Activated CD4-positive, alpha-beta T cell treated with anti-CD3 and anti-CD28 coated beads, Interleukin-2, amount 50 U/mL, for 48 hours (primary cell): ENCODE measurements around the gene APOE.
"Not testable (repeated sequence)": the region's sequence is repeated elsewhere in the genome, so short reads cannot be mapped to it uniquely, and the experiment has no call there.

Experiments
- DNase-seq, 2 experiments: peaks; one replicate each; pipeline ENCODE4 v3.0.0-alpha.2; 2020

The APOE gene

DNA sequence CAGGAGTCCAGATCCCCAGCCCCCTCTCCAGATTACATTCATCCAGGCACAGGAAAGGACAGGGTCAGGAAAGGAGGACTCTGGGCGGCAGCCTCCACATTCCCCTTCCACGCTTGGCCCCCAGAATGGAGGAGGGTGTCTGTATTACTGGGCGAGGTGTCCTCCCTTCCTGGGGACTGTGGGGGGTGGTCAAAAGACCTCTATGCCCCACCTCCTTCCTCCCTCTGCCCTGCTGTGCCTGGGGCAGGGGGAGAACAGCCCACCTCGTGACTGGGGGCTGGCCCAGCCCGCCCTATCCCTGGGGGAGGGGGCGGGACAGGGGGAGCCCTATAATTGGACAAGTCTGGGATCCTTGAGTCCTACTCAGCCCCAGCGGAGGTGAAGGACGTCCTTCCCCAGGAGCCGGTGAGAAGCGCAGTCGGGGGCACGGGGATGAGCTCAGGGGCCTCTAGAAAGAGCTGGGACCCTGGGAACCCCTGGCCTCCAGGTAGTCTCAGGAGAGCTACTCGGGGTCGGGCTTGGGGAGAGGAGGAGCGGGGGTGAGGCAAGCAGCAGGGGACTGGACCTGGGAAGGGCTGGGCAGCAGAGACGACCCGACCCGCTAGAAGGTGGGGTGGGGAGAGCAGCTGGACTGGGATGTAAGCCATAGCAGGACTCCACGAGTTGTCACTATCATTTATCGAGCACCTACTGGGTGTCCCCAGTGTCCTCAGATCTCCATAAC is at the start of gene APOE:
Gene APOE, plus strand, starts transcription at position 360 of the 724 bp plus-strand sequence. CDS start 829 bp downstream, outside the sequence.
- DNase-seq, result no peak

DNA sequence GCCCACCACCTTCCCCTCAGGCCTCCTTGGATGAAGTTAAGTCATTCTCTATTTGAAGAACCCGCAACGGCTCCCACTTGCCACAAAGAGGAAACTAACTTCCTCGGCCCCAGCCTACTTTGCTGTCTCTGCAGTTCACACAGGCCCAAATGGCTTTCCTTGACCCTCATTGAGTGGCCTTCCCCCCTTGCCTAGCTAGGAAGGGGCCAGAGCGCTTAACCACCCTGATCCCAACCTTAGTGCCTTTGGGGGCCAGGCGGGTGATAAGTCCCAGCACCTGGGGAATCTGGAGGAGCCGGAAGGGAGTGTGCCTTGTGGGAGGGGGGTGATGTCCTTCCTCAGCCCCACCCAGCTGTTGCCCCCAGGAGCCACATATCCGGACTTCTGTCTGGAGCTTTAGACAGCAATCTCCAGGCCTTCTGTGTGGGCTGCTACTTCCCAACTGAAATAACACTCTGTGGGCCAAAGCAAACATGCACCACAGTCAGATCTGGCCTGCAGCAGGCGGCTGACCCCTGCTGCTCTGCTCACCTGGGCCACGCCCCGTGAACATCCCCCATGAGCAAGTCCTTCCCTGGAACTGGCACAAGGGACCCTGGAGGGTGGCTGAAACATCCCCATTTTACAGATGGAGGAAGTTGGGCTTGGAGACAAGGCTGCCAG is 49.0 kb upstream of the APOE start:
- no peak for DNase-seq

DNA sequence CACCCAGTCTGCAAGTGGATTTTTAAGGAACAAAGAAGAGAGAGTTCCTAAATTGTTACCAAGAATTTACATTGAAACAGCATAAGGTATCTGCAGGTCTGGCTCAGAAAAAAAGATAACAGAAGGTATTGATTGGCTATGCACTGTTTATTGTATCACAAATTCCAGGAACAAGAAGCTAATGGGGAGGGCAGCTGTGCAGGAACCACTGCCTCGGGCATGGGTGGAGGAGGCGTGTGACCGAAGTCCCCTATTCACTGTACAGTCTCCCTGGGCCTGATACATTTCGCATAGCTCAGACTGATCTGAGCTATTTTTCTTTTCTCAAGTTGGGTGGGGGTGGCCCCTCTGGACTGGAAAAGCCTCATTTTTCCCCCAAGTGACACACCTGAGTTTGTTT is 47.8 kb upstream of the APOE start:
- DNase-seq, result no peak

DNA sequence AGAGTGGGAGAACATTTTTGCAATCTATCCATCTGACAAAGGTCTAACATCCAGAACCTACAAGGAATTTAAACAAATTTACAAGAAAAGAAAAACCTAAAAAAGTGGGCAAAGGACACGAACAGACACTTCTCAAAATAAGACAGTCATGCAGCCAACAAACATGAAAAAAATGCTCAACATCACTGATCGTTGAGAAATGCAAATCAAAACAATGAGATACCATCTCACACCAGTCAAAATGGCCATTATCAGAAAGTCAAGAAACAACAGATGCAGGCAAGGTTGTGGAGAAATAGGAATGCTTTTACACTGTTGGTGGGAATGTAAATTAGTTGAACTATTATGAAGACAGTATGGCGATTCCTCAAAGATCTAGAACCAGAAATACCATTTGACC is 44.0 kb upstream of the APOE start:
- not testable (repeated sequence) for DNase-seq

DNA sequence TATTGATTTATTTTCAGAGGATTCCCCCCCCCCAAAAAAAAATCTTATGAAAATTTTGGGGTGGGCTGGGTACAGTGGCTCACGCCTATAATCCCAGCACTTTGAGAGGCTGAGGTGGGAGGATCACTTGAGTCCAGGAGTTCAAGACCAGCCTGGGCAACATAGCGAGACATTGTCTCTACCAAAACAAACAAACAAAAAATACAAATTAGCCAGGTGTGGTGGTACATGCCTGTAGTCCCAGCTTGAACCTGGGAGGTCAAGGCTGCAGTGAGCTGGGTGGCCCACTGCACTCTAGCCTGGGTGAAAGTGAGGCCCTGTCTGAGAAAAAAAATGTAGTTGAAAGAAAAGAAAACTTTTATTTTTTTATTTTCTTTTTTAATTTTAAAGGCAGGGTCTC is 41.6 kb upstream of the APOE start:
- DNase-seq, result no peak

DNA sequence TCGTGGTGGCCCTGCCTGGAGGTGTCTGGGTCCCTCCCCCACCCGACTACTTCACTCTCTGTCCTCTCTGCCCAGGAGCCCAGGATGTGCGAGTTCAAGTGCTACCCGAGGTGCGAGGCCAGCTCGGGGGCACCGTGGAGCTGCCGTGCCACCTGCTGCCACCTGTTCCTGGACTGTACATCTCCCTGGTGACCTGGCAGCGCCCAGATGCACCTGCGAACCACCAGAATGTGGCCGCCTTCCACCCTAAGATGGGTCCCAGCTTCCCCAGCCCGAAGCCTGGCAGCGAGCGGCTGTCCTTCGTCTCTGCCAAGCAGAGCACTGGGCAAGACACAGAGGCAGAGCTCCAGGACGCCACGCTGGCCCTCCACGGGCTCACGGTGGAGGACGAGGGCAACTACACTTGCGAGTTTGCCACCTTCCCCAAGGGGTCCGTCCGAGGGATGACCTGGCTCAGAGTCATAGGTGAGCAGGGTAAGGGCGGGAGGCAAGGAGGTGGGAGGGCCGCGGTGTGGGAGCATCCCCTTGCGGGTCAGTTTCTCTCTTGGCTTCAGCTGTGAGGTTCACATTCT is 40.3 kb upstream of the APOE start:
- DNase-seq, result no peak

DNA sequence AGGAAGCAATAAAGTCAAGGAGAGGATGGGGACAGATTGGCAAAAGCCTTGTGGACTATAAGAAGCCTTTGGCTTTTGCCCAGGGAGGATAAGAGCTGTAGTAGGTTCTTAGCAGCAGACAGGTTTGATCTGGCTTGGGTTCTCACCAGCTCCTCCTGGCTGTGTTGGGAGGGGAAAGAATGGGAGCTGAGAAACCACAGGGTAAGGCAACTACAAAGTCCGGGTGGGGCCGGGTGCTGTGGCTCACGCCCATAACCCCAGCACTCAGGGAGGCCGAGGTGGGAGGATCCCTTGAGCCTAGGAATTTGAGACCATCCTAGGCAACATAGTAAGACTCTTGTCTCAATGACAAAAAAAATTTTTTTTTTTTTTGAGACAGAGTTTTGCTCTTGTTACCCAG is 38.9 kb upstream of the APOE start:
- no peak for DNase-seq

DNA sequence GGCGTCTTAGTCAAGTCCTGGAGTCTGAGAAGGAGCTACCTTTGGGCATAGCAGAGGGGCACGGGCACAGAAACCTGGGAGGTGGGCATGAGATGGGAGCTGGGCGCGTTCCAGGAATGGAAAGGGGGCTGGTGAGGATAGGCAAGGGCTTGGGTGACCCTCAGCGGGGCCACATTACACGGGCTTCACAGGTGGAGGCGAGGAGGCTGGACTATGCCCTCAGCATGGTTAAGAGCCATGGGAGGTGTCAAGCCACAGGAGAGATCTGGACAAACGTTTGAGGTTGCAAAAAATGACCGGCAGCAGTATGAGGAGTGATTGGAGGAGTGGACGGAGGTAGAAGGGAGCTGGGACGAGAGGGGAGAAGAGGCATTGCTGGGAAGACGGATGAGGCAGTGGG is 38.0 kb upstream of the APOE start:
- DNase-seq, result no peak

DNA sequence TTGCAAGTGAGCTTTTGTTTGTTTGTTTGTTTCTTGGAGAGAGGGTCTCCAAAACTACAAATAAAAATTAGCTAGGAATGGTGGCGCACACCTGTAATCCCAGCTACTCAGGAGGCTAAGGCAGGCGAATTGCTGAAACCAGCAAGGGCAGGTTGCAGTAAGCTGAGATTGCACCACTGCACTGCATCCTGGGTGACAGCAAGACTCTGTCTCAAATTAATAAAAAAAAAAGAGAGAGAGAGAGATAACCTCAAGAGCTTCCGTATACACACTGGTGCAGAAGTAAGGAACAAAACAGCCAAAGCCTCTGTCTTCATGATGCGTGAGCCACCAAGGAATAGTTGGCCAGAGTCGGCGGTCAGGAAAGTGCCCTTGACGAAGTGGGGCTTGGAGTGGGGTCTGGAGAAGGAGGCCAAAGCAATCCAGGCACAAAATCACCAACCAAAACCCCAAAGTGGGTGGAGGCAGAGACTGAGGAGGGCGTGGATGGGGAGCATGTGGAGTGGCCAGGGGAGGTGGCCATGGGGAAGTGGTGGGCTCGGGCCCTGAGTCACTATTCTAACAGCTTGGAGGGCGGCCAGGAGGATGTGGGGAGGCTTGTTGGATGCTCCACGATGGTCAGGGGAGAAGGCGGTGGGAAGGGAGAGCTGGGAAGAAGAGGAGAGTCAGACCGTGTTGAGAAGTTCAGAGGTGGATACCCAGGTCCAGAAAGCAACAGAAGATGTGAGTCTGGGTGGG is 35.7 kb upstream of the APOE start:
- DNase-seq, result no peak

DNA sequence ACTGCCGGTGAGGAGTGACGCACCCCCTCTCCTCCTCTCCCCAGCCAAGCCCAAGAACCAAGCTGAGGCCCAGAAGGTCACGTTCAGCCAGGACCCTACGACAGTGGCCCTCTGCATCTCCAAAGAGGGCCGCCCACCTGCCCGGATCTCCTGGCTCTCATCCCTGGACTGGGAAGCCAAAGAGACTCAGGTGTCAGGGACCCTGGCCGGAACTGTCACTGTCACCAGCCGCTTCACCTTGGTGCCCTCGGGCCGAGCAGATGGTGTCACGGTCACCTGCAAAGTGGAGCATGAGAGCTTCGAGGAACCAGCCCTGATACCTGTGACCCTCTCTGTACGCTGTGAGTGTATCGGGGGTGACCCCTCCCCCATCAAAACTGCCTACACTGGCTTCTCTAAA is 33.8 kb upstream of the APOE start:
- DNase-seq, result no peak

DNA sequence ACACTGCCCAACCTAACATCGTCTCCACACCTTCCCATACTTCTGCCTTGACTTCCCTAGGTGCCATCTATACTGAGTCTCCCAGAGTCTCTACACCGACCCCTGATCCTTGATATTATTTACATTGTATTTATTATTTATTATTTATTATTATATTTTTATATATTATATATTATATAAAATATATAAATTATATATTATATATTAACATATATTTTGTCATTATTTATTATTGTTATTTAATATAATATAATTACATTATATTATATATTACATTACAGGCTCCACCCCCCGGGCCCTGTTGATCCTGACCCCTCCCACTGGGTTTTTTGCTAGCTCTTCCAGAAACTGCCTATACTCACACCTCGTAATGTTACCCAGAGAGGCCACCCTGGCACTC is 32.9 kb upstream of the APOE start:
- no peak for DNase-seq

DNA sequence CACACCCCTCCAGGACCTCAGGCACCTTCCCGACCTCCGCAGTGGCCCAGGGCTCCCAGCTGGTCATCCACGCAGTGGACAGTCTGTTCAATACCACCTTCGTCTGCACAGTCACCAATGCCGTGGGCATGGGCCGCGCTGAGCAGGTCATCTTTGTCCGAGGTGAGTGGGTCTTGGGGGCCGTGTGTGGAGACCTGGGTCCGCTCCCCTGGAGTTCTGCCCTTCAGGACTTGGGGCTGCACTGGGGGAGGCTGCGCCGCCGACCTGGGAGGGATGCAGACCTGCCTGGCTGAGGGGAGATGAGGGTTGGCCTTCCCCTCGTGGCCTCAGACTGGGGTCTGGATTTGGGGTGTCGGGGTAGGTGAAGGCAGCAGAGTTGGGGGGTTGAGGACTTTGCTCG is 31.3 kb upstream of the APOE start:
- no peak for DNase-seq

DNA sequence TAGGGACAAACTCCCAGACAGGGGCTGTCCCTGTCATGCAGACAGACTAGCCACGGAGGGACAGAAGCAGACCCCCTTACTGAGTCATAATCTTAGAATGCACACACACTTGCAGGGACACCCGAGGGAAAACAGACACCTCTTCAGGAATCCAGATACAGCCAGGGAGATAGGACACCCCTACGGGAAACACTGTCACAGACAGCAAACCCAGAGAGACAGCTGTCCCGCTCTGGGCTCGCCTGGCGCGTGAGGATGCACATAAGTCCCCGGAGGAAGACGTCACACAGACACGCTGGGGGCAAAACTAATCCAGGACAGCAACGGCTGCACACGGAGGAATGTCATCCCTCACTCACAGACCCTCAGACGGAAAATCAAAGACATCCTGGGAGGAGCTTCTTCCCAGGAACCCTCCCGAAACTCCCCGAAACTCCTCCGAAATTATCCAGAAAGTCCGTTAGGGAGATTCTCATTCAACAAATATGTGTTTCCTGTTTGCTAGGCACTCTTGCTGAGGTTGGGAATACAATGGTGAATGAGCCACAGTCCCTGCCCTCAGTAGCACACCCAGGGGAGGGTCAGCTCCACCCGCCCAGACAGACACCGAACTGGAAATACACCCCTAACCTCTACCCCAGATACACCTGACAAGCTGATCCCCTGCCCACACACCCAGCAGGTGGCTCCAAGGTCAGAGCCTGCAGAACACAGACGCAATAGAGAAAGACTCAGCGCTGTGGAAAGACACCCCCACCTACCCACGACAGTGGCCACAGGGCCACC is 29.7 kb upstream of the APOE start:
- DNase-seq, result no peak

DNA sequence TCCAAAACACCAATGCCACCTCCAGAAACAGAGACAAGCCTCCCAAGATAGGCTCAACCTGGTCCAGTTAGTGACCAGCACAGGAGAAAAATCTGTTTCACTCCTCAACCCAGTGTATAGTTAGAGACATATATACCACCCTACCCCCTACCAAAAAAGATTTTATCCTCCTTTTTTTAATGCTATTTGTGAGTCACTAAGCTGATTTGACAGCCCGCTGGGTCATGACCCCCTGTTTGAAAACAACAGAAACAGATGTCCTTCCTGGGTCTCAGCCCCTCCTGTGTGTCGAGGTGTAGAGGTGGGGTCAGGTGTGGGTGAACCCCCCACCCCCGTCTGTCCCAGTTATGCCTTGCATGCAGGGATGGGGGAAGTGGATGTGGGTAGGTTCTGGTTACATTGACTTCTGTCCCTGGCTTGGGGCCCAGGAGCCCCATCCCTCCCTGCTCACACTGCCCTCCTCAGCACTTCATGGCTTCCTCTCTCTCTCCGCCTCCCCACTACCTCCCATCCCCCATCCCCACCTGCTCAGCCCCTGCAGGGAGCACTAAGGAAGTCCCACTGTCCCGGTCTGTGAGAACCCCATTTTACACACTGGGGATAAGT is 28.6 kb upstream of the APOE start:
- DNase-seq, result no peak

DNA sequence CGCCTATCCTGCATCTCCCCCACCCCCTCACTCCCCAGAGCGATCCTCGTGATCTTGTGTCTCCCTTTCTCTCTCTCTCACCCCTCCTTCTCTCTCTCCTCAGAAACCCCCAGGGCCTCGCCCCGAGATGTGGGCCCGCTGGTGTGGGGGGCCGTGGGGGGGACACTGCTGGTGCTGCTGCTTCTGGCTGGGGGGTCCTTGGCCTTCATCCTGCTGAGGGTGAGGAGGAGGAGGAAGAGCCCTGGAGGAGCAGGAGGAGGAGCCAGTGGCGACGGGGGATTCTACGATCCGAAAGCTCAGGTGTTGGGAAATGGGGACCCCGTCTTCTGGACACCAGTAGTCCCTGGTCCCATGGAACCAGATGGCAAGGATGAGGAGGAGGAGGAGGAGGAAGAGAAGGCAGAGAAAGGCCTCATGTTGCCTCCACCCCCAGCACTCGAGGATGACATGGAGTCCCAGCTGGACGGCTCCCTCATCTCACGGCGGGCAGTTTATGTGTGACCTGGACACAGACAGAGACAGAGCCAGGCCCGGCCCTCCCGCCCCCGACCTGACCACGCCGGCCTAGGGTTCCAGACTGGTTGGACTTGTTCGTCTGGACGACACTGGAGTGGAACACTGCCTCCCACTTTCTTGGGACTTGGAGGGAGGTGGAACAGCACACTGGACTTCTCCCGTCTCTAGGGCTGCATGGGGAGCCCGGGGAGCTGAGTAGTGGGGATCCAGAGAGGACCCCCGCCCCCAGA is 27.3 kb upstream of the APOE start:
- DNase-seq, result no peak

DNA sequence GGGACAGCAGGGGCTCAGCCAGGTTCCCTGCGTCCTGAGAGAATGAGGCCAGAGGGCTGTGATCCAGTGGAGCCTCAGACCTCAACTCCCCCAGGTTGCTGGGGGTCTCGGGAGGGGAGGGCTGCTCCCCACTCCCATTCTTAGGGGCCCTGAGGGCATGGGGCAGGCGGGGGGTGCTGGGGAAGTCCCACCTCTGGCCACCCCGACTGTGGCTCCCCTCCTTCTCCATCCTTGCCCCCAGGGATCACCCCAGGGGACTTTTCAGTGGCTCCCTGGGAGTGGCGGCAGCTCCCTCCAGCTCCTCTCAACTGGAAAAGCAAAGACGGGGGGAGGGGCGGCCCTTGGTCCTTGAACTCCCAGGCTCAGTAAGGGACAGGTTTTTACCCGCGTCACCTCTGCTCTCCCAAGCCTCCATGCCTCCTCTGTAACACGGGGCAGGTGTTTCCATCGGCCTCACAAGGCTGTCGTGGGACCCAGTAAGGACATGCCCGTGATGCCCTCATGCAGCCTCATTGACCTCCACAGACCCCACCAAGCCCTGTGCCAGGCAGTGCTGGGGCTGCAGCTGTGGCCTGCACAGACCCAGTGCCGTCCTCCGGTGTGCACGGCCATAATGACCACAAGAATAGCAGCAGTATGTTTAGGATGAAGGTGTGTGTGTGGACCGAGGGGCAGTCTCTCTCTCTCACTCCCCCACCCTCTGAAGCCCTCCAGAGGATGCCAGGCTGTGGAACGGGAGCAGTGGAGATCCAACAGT is 26.1 kb upstream of the APOE start:
- DNase-seq, result no peak

DNA sequence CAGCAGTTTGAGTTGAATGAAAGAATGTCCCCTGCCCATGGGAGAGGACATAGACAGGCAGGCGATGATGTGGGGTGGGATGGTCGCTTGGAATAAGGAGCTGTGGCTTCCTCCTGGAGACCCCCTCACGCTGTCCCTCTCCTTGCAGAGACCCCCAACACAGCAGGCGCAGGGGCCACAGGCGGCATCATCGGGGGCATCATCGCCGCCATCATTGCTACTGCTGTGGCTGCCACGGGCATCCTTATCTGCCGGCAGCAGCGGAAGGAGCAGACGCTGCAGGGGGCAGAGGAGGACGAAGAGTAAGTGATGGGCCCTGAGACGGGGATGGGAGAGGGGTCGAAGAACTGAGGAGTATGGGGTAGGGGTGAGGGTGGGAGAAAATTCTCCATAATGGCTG is 23.5 kb upstream of the APOE start:
- DNase-seq, result no peak

DNA sequence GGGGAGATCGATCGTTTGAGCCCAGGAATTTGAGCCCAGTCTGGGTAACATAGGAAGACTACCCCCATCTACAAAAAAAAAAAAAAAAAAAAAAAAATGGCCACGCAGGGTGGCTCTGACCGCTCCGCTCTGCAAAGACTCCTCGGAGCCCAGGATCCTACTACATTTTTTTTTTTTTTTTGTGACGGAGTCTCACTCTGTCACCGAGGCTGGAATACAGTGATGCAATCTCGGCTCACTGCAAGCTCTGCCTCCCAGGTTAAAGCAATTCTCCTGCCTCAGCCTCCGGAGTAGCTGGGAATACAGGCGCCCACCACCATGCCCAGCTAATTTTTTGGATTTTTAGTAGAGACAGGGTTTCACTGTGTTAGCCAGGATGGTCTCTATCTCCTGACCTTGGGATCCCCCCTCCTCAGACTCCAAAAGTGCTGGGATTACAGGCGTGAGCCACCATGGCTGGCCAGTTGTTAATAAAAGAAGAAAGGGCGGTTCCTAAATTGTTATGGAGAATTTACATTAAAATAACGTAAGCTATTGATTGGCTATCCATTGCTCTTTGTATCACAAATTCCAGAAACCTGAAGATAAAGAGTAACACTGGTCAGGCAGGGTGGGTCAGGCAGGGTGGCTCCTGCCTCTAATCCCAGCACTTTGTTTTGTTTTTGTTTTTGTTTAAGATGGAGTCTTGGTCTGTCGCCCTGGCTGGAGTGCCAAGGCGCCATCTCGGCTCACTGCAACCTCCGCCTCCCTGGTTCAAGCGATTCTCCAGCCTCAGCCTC is 22.8 kb upstream of the APOE start:
- not testable (repeated sequence) for DNase-seq

DNA sequence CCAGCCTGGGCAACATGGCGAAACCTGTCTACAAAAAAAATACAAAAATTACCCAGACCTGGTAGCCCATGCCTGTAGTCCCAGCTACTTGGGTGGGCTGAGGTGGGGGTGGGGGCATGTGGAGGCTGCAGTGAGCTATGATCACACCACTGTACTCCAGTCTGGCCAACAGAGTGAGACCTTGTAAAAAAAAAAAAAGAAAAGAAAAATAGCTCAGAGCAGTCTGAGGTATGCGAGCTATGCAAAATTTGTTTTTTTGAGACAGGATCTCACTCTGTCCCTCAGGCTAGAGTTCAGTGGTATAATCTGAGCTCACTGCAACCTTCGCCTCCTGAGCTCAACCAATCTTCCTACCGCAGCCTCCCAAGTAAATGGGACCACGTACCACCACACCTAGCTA is 21.7 kb upstream of the APOE start:
- DNase-seq, result no peak

DNA sequence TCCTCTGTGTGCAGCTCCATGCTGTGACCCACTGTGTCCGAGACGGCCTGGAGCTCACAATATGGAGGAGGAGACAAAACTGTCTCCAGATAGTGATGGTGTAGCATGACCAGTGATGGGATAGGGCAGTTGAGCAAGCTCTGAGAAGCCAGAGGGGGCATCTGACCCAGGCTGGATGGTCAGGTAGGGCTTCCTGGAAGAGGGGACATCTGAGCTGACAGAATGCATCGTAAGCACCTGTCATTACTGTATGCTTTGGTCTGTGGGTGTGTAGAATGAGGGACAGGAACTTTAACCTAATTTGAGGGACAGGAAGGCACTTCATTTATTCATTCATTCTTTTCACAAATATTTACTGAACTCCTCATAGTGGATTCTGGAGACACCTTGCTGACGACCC is 21.0 kb upstream of the APOE start:
- no peak for DNase-seq
